ENCODE measurements around the gene ITPR1. TPM values are rescaled to one million over a fixed set of nuclear protein-coding genes. Genes with fewer than 3 reads are reported as not detected.
"Not testable (repeated sequence)": the region's sequence is repeated elsewhere in the genome, so short reads cannot be mapped to it uniquely, and the experiment has no call there.

The ITPR1 gene
- polyA plus RNA-seq, 2 of the 4 experiments (the other 2 are of a cell fraction), result 2.8 to 9.6 TPM

GRCh38 chr3:4589475-4590097 is 96.4 kb downstream of the ITPR1 start (continued):
- TF ChIP-seq ELK1 (IDR thresholded peaks at IDR 0.05; ENCODE audit: low read depth, low read length) (no peak), CEBPB (IDR thresholded peaks at IDR 0.05) (no peak), BCL3 (IDR thresholded peaks at IDR 0.05) (no peak), JUNB (IDR thresholded peaks at IDR 0.05) (no peak), TFCP2L1 (CRISPR knock-in tag; IDR thresholded peaks at IDR 0.05) (no peak), ZFP36 (IDR thresholded peaks at IDR 0.05; ENCODE audit: borderline replicate concordance, partially characterized antibody) (no peak), RFX5 (IDR thresholded peaks at IDR 0.05) (no peak), BHLHE40 (IDR thresholded peaks at IDR 0.05; ENCODE audit: low read depth, low read length) (no peak), USF2 (IDR thresholded peaks at IDR 0.05) (no peak)

GRCh38 chr3:4590849-4591248 is 97.7 kb downstream of the ITPR1 start:
- H3K4me2 ChIP-seq, result not testable (repeated sequence)

GRCh38 chr3:4591669-4592068 is 98.5 kb downstream of the ITPR1 start:
- POLR2A ChIA-PET, result no interaction called here
- no peak for TF ChIP-seq CHD4 (IDR thresholded peaks at IDR 0.05; ENCODE audit: borderline replicate concordance)
- TF ChIP-seq SMC3 (IDR thresholded peaks at IDR 0.05), result no peak
- no peak for TF ChIP-seq MAFK (IDR thresholded peaks at IDR 0.05; ENCODE audit: partially characterized antibody)
- TF ChIP-seq POLR2AphosphoS2 (conservative IDR thresholded peaks at IDR 0.05; ENCODE audit: low read length), result no peak
- TF ChIP-seq SREBF2 (IDR thresholded peaks at IDR 0.05), result no peak
- no peak for TF ChIP-seq HOXB13 (CRISPR knock-in tag; IDR thresholded peaks at IDR 0.05; ENCODE audit: low read depth)
- no peak for TF ChIP-seq EHMT2 (IDR thresholded peaks at IDR 0.05; ENCODE audit: low read depth)
- TF ChIP-seq RARB (CRISPR knock-in tag; IDR thresholded peaks at IDR 0.05), result no peak
- TF ChIP-seq CHD2 (IDR thresholded peaks at IDR 0.05; ENCODE audit: low read length, partially characterized antibody), result no peak
- TF ChIP-seq FOXS1 (CRISPR knock-in tag; IDR thresholded peaks at IDR 0.05), result no peak
- no peak for TF ChIP-seq ZNF302 (CRISPR knock-in tag; IDR thresholded peaks at IDR 0.05)
- TF ChIP-seq KDM5A (IDR thresholded peaks at IDR 0.05), result no peak
- TF ChIP-seq HOXA7 (CRISPR knock-in tag; IDR thresholded peaks at IDR 0.05), result no peak
- TF ChIP-seq BCL3 (IDR thresholded peaks at IDR 0.05), result no peak
- Histone ChIP-seq H3K27ac (no peak overlapping the region), H3K9me3 (no peaks in the 10 kb centered on the region), H3K4me2 (no peak overlapping the region), H3K4me1 (no peaks in the 10 kb centered on the region), H3K4me3 (no peak overlapping the region)
- DNase-seq (ENCODE audit: low read depth in 1 of 2, low spot score in 1 of 2) (no peak), ATAC-seq (no peak), FAIRE-seq (no peak)
- 41% methylated on average over 3 of the region's 3 CpGs for WGBS (ENCODE audit: missing lambda C conversion rate)
- CTCF ChIA-PET, result interaction anchor here (0.7 to 1.6 kb wide), 2 partner anchors 241 to 630 kb away, joined by 3 to 9 read pairs; no protein-coding TSS in a partner anchor

More at GRCh38 chr3:4590849-4591248, 97.7 kb downstream of the ITPR1 start:
- H3K4me1 ChIP-seq; H3K9me3 ChIP-seq; H3K4me3 ChIP-seq; DNase-seq (ENCODE audit: low read depth in 1 of 2, low spot score in 1 of 2); H3K27ac ChIP-seq; FAIRE-seq; ATAC-seq; POLR2A ChIA-PET: not testable (repeated sequence)
- CTCF ChIA-PET, result interaction anchor here (1.6 kb wide), 1 partner anchor 240 kb away, joined by 9 read pairs; no protein-coding TSS in a partner anchor
- 78% methylated on average over 2 of the region's 2 CpGs for WGBS (ENCODE audit: missing lambda C conversion rate)
